GM23338 (cell line): Measurements from ENCODE around the gene FBXW2. TPM values are rescaled to one million over a fixed set of nuclear protein-coding genes. Genes with fewer than 3 reads are reported as not detected.

Experiments
- CREB1 ChIP-seq: fragments of 250-450 bp; sonication (Bioruptor Pico); IDR thresholded peaks from 2 replicates; pipeline ENCODE4 v1.5.0; 2020; ENCODE audit warnings: low read depth, mild to moderate bottlenecking, moderate library complexity
- POLR2AphosphoS5 ChIP-seq: IDR thresholded peaks from 2 replicates; pipeline ENCODE4 v1.6.1; 2016; ENCODE audit warnings: antibody characterized with exemption, low read depth
- STAT1 ChIP-seq: IDR thresholded peaks from one replicate; pipeline ENCODE4 v1.6.1; 2016; ENCODE audit warnings: antibody characterized with exemption; ENCODE audit not compliant: unreplicated experiment
- ZNF114 ChIP-seq: fragments of 250-450 bp; sonication (Bioruptor Pico); IDR thresholded peaks from 2 replicates; pipeline ENCODE4 v1.5.0; 2020; ENCODE audit warnings: mild to moderate bottlenecking, moderate library complexity
- ZNF331 ChIP-seq: fragments of 250-450 bp; sonication (Bioruptor Pico); IDR thresholded peaks from 2 replicates; pipeline ENCODE4 v1.5.0; 2020; ENCODE audit warnings: low read depth, mild to moderate bottlenecking, moderate library complexity
- polyA plus RNA-seq: library from polyadenylated mRNA; unstranded; fragments of >200 nt; fragmentation: Nextera tagmentation; extraction: Ambion mirVana; gene quantifications from 2 replicates; pipeline ENCODE4 v1.2.1, GENCODE V29; 2016
- total RNA-seq: library from RNA; depleted of rRNA; stranded (reverse); fragments of >200 nt; shearing (Covaris generic); gene quantifications from 2 replicates; pipeline ENCODE4 v1.2.3, GENCODE V29; 2014
- TF ChIP-seq, protein P1 (sequence below): fragments of 250-450 bp; sonication (Bioruptor Pico); IDR thresholded peaks from 2 replicates; pipeline ENCODE4 v1.5.0; 2020; ENCODE audit warnings: mild to moderate bottlenecking, moderate library complexity
- TF ChIP-seq, protein P2 (sequence below), 2 experiments: fragments of 200-600 bp in 1 of 2; sonication (generic) in 1 of 2; conservative IDR thresholded peaks; 2 replicates each; pipeline versions ENCODE4 v1.5.1 to v1.6.1; 2016 to 2017; ENCODE audit warnings: antibody characterized with exemption in 2 of 2, low read depth in 2 of 2, mild to moderate bottlenecking in 2 of 2, moderate library complexity in 1 of 2
- TF ChIP-seq, protein P3 (sequence below): IDR thresholded peaks from 2 replicates; pipeline ENCODE4 v1.6.1; 2016; ENCODE audit warnings: antibody characterized with exemption

The FBXW2 gene
- total and polyA plus RNA-seq, 2 experiments from 2014 or later: 10.0 to 55.2 TPM

DNA sequence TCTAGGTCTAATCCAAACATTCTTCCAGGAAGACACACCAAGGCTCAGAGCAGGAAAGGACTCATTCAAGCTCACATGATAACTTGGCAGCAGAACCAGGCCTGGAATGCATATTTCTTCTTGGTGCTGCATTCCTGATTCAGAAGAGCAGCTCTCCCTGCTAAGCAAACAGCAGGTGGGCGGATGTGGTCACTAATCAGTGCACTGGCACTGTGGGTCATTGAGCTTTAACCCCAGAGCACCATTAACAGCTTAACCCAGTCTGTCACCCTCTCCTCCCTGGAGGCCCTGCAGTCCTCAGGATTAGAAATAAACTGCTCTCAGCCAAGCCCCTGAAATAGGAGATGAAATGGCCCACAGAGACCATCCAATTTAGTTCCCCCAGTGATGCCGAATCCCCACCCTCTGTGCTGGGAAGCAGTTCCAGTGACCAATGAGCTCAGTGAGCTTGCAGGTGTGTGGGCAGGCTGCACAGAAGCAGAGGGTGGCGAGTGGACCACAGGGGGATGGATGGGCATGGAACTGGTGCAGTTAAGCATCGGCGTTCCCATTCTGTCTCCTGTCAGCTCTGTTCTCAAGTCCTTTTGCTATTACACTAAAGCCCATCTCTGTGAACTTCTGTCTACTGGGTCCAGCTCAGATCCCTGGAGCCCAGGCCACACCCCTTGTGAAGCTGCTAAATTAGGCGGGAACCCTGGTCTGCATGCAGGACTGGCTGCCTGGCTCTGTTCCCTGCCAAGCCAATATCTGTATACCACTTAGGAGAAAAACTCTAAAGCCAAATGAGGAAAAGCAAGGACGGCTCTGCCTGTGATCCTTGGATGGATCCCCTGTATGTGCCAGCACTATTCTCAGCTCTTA, 62.3 kb downstream of the FBXW2 start (continued):
- TF ChIP-seq, protein P1, sequence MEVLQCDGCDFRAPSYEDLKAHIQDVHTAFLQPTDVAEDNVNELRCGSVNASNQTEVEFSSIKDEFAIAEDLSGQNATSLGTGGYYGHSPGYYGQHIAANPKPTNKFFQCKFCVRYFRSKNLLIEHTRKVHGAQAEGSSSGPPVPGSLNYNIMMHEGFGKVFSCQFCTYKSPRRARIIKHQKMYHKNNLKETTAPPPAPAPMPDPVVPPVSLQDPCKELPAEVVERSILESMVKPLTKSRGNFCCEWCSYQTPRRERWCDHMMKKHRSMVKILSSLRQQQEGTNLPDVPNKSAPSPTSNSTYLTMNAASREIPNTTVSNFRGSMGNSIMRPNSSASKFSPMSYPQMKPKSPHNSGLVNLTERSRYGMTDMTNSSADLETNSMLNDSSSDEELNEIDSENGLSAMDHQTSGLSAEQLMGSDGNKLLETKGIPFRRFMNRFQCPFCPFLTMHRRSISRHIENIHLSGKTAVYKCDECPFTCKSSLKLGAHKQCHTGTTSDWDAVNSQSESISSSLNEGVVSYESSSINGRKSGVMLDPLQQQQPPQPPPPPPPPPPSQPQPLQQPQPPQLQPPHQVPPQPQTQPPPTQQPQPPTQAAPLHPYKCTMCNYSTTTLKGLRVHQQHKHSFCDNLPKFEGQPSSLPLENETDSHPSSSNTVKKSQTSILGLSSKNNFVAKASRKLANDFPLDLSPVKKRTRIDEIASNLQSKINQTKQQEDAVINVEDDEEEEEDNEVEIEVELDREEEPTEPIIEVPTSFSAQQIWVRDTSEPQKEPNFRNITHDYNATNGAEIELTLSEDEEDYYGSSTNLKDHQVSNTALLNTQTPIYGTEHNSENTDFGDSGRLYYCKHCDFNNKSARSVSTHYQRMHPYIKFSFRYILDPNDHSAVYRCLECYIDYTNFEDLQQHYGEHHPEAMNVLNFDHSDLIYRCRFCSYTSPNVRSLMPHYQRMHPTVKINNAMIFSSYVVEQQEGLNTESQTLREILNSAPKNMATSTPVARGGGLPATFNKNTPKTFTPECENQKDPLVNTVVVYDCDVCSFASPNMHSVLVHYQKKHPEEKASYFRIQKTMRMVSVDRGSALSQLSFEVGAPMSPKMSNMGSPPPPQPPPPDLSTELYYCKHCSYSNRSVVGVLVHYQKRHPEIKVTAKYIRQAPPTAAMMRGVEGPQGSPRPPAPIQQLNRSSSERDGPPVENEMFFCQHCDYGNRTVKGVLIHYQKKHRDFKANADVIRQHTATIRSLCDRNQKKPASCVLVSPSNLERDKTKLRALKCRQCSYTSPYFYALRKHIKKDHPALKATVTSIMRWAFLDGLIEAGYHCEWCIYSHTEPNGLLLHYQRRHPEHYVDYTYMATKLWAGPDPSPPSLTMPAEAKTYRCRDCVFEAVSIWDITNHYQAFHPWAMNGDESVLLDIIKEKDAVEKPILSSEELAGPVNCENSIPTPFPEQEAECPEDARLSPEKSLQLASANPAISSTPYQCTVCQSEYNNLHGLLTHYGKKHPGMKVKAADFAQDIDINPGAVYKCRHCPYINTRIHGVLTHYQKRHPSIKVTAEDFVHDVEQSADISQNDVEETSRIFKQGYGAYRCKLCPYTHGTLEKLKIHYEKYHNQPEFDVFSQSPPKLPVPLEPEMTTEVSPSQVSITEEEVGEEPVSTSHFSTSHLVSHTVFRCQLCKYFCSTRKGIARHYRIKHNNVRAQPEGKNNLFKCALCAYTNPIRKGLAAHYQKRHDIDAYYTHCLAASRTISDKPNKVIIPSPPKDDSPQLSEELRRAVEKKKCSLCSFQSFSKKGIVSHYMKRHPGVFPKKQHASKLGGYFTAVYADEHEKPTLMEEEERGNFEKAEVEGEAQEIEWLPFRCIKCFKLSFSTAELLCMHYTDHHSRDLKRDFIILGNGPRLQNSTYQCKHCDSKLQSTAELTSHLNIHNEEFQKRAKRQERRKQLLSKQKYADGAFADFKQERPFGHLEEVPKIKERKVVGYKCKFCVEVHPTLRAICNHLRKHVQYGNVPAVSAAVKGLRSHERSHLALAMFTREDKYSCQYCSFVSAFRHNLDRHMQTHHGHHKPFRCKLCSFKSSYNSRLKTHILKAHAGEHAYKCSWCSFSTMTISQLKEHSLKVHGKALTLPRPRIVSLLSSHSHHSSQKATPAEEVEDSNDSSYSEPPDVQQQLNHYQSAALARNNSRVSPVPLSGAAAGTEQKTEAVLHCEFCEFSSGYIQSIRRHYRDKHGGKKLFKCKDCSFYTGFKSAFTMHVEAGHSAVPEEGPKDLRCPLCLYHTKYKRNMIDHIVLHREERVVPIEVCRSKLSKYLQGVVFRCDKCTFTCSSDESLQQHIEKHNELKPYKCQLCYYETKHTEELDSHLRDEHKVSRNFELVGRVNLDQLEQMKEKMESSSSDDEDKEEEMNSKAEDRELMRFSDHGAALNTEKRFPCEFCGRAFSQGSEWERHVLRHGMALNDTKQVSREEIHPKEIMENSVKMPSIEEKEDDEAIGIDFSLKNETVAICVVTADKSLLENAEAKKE (CRISPR knock-in tag): no peak
- no peak for TF ChIP-seq ZNF114 (CRISPR knock-in tag)
- no peak for TF ChIP-seq STAT1
- TF ChIP-seq CREB1 (CRISPR knock-in tag): no peak
- TF ChIP-seq, protein P2, sequence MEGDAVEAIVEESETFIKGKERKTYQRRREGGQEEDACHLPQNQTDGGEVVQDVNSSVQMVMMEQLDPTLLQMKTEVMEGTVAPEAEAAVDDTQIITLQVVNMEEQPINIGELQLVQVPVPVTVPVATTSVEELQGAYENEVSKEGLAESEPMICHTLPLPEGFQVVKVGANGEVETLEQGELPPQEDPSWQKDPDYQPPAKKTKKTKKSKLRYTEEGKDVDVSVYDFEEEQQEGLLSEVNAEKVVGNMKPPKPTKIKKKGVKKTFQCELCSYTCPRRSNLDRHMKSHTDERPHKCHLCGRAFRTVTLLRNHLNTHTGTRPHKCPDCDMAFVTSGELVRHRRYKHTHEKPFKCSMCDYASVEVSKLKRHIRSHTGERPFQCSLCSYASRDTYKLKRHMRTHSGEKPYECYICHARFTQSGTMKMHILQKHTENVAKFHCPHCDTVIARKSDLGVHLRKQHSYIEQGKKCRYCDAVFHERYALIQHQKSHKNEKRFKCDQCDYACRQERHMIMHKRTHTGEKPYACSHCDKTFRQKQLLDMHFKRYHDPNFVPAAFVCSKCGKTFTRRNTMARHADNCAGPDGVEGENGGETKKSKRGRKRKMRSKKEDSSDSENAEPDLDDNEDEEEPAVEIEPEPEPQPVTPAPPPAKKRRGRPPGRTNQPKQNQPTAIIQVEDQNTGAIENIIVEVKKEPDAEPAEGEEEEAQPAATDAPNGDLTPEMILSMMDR (conservative IDR thresholded peaks at IDR 0.05; ENCODE audit: low read depth in 2 of 2): no peak
- no peak for TF ChIP-seq POLR2AphosphoS5
- TF ChIP-seq, protein P3, sequence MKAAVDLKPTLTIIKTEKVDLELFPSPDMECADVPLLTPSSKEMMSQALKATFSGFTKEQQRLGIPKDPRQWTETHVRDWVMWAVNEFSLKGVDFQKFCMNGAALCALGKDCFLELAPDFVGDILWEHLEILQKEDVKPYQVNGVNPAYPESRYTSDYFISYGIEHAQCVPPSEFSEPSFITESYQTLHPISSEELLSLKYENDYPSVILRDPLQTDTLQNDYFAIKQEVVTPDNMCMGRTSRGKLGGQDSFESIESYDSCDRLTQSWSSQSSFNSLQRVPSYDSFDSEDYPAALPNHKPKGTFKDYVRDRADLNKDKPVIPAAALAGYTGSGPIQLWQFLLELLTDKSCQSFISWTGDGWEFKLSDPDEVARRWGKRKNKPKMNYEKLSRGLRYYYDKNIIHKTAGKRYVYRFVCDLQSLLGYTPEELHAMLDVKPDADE: no peak
- no peak for TF ChIP-seq ZNF331 (CRISPR knock-in tag)
